Stimulated activated CD4-positive, alpha-beta T cell treated with anti-CD3 and anti-CD28 coated beads, Interleukin-4, amount 100 ng/mL, for 24 hours (primary cell): ENCODE data around the gene TMEM161A.
"Not testable (repeated sequence)": the region's sequence is repeated elsewhere in the genome, so short reads cannot be mapped to it uniquely, and the experiment has no call there.

Experiments
- DNase-seq: peaks from one replicate; pipeline ENCODE4 v3.0.0-alpha.2; 2020

The TMEM161A gene

DNA sequence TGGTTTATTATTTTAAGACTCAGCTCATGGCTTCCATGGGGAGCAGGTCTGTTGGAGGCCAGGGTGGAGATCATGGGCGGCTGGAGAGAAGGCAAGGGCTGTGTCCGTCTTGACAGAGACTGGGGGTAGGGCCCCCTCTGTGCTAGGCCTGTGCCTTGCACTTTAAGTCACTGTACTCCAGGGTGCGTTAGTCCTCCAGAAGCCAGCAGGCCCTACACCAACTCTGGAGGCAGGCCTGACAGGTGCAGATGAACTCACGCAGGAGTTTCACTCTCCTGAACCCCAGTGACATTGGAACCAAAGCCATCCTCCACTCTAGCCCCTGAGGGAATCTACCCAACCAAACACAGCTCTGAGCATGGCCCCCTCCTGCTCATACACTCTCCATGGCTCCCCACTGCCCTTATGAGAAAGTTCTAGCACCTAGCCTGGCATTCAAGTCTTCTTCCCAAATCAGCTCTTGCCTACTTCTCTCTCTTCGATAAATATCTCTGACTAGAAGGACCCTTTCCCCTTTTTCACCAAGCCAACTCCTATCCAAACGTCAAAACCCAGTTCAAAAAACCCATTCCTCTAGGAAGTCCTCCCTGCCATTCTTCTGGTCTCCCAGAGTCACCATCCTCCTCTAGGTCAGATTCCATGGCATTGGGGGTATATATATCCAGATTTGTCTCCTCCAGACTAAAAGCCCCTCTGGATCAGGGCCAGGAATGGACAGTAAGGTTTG, 16.7 kb upstream of the TMEM161A start:
- DNase-seq: no peak

- DNase-seq: no peak
Measured at GRCh38 chr19:19152668-19153384, 14.5 kb upstream of the TMEM161A start.

GRCh38 chr19:19151418-19151817, 13.1 kb upstream of the TMEM161A start:
- DNase-seq: no peak

- no peak for DNase-seq
Measured at GRCh38 chr19:19149435-19149834, 11.2 kb upstream of the TMEM161A start.

- not testable (repeated sequence) for DNase-seq
Measured at GRCh38 chr19:19148504-19148903, 10.2 kb upstream of the TMEM161A start.

DNA sequence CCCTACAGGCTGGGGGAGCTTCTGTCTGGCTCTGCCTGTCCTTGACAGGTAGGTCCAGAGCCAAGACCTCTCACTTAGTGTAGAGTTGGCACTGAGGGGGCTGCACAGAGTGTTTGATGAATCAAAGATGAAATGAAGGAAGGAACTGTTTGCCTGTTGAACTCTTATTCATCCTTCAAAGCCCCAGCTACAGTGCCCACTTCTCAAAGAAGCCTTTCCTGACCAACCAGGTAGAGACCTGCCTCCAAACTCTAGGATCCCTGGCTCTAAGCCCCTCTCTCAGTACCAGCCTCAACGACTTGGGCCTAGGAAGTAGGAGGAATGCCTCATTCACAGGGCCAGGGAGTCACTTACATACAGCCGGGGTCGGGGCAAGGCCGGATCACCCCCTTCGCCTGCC, 9.1 kb upstream of the TMEM161A start:
- DNase-seq: no peak

GRCh38 chr19:19146865-19147264, 8.6 kb upstream of the TMEM161A start:
- DNase-seq: no peak

DNA sequence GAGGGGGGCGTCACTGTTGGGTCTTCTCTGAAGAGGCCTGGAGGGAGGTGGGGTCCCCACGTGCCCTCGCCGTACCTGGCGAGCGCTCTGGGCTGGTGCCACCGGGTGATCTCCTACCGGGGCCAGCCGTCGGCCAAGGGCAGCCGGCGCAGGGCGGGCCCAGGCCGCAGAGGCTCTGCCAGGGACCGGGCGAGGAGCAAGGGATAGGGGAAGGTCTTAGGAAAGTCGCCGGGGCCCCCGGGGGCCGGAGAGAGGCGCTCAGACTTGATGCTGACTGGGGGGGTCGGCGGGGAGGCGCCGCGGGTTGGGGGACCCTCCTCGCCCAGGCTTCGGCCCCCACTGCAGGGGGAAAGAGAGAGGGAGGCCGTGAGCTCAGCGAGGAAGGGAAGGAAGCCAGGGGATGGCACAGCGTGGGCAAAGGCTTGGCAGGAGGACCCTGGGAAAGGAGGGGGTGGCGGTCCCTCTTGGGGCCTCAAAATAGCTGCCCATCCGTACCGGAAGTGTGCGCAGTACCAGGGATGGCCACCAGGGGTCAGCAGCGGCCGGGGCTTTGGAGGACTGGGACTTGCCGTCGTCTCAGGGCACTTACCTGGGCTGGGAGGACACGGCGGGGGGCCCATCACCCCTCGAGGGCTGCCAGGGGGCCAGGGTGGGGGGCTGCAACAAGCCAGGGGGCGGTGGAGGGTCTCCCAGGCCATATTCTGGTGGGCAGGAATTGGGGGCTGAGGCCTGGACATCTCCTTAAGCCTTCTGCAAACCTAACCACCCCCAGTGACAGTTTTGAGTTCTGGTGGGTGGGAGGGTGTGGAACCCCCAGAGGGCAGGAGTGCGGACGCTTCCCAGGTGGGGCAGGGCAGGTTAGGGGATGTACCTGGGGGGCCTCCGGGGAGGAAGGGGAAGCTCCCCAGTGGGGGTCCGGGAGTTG, 7.7 kb upstream of the TMEM161A start:
- peak; percentile 87 for DNase-seq

- no peak for DNase-seq
Measured at GRCh38 chr19:19145281-19145680, 7.0 kb upstream of the TMEM161A start.

DNA sequence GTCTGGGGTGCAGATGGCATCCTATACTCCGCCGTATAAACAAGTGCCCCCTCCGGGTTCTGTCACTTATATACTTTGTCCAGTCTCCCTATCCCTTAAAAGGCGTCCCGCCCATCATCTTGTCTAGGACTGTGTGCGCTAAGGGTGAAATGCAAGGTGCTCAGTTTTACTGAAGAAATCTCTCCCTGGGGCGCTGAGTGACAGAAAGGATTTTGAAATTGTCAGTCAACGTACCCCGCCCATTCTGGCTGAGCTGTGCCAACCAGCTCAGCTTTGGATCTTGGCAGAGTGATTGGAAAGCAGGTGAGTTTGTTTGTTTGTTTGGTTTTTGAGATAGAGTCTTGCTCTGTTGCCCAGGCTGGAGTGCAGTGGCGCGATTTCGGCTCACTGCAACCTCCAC, 4.1 kb upstream of the TMEM161A start:
- DNase-seq: no peak

- no peak for DNase-seq
Measured at GRCh38 chr19:19140476-19140875, 2.2 kb upstream of the TMEM161A start.

DNA sequence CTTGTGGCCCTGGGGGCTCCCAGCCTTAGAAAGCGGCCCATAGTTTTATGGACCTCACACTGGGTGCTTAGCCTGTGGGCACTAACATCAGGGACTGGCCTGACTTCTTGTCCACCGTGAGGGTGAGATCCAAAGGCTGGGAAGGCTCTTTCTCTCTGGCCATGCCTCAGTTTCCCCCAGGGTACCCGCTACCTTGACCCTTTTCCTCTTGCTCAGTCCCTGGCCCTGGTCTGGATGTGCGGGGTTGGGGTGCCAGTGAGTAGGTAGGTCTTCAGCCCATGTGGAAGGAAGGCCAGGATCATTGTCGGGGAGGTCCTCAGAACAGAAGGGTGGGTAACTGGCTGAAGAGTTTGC, 1.6 kb upstream of the TMEM161A start:
- no peak for DNase-seq

DNA sequence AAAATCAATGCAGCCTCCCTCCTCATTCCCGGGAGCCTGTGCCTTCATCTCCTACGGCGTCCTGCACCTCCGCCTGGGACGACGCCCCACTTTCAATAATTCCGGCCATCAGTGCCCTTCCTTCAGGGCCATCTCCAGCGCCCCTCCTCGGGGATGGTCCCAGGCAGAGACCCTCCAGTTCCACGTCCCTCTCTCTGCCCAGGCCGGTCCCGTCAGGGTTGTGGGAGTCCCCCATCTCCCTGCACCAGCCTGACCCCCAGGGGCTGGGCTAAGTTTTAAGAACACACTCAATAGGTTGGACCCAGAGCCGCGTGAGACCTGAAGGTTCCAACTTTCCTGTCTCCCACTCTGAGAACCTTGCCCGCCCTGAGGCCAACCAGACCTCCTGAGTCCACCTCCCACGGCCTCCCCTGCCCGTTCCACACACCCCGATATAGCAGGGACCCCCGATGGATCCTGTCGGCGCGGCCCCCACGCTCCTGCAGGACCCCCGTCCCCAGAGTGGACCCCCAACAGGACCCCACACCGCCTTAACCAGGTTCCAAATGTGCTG, 646 bp downstream of the TMEM161A start:
- DNase-seq: no peak

DNA sequence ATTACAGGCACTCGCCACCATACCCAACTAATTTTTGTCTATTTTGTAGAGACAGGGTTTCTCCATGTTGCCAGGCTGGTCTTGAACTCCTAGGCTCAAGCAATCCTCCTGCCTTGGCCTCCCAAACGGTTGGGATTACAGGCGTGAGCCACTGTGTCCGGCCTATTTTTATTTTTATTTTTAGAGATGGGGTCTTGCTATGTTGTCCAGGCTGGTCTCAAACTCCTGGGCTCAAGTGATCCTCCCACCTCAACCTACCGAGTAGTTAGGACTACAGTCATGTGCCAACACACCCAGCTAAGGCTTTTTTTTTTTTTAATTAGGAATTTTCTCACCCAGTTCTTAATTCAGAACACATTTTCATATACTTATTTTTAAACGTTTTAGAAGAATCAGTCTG, 2.6 kb downstream of the TMEM161A start:
- DNase-seq: not testable (repeated sequence)

GRCh38 chr19:19134687-19135158, 3.6 kb downstream of the TMEM161A start:
- peak; percentile 34 for DNase-seq

- no peak for DNase-seq
Measured at GRCh38 chr19:19133985-19134384, 4.3 kb downstream of the TMEM161A start.

GRCh38 chr19:19132912-19133311, 5.4 kb downstream of the TMEM161A start:
- DNase-seq: no peak

DNA sequence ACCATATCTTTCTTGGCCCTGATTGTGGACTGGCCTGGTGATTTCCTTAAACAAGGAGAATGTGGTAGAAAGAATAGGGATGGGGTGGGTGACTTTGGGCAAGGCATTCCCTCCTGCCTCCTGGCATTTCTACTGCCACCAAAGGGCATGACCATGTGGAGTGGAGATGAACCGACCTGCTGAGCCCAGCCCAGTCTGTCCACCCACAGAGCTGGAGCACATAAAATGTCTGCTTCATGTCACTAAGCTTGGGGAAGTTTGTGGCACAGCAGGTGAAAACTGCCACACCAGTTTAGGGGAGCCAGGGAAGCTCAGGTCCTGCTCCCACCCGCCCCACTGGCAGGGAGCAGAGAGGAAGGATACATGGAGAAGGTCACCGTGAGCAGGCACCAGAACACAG, 6.3 kb downstream of the TMEM161A start:
- no peak for DNase-seq

DNA sequence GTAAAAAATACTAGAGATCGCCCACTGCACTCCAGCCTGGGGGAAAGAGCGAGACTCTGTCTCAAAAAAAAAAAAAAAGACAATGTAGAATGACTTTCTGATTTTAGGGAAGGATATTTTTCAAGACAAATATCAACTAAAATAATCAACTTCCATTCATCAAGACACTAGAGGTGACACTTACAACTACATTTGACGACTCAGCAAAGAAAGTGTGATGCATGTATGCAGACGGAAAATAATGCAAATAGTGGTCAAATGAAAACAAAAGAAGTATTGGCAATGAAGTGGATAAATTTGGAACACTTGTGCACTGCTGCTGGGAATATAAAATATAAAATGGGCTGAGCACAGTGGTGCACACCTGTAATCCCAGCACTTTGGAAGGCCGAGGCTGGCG, 12.2 kb downstream of the TMEM161A start:
- no peak for DNase-seq

DNA sequence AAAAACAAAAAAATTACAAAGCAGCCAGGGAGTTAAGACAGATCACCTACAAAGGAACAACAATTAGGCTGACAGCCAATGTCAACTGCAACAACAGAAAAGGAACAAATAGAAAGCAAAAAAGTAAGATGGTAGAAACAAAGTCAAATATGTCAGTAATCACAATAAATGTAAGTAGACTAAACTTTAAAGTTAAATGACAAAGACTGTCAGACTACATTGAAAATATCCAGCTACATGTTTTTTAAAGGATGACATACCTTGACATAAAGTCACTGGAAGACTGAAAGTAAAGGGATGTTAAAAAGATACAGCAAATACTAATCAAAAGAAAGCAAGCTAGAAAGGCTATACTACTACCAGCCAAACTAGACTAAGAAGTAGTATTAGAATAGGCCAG, 14.9 kb downstream of the TMEM161A start:
- no peak for DNase-seq

GRCh38 chr19:19122902-19123301, 15.4 kb downstream of the TMEM161A start:
- DNase-seq: no peak

DNA sequence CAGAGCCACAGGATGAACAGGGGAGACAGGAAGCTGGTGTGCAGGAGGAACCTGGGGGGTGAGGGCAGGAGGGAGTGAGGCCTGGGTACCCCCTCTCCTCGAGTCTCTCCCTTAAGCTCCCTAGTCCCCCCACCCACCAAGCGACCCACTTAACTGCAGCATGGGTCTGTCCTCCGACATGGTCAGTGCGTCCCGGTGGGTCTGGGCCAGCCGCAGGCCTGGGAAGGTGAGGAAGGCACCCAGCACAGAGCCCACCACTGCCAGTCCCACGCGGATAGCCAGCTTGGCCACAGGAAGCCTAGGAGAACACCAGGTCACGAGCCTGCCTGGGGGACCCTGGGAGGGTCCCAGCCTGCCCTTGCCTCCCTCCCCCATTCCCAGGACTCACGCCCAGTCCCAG, 16.9 kb downstream of the TMEM161A start:
- DNase-seq: no peak
